ENCODE results near the gene PCF11. TPM values are rescaled to one million over a fixed set of nuclear protein-coding genes. Genes with fewer than 3 reads are reported as not detected.
A peak's percentile ranks its signal among the peaks of the same experiment; 100 is the strongest.

The PCF11 gene
- total and polyA plus RNA-seq, 2 of the 13 experiments (the other 11 are each of a cell fraction or from before 2014, with no cell fraction given) = 40.3 to 47.7 TPM

GRCh38 chr11:83193315-83194280, 36.7 kb downstream of the PCF11 start, which contains the start of gene ANKRD42 (continued):
- no peak for TF ChIP-seq AHDC1 (CRISPR knock-in tag; IDR thresholded peaks at IDR 0.05; ENCODE audit: borderline replicate concordance)
- TF ChIP-seq NR2F6 (IDR thresholded peaks at IDR 0.05) = no peak
- 0 out of 2 replicates have a peak, but pooled peaks have one; percentile 7 for TF ChIP-seq NR2F6 (CRISPR knock-in tag; IDR thresholded peaks at IDR 0.05)
- TF ChIP-seq SRSF9 (IDR thresholded peaks at IDR 0.05; ENCODE audit: borderline replicate concordance, insufficient read depth, low read depth, low read length, poor library complexity, severe bottlenecking) = no peak
- TF ChIP-seq ZNF670 (CRISPR knock-in tag; IDR thresholded peaks at IDR 0.05; ENCODE audit: borderline replicate concordance) = no peak; the same call in 1 of the 2 replicates
- no peak for TF ChIP-seq MEIS2 (CRISPR knock-in tag; IDR thresholded peaks at IDR 0.05)
- TF ChIP-seq EEA1 (CRISPR knock-in tag; IDR thresholded peaks at IDR 0.05; ENCODE audit: borderline replicate concordance) = no peak
- no peak for TF ChIP-seq PRDM4 (CRISPR knock-in tag; IDR thresholded peaks at IDR 0.05; ENCODE audit: borderline replicate concordance)
- no peak for TF ChIP-seq SAFB2 (CRISPR knock-in tag; IDR thresholded peaks at IDR 0.05; ENCODE audit: borderline replicate concordance, low read depth)
- no peak for TF ChIP-seq ZSCAN22 (CRISPR knock-in tag; IDR thresholded peaks at IDR 0.05)
- TF ChIP-seq RFX3 (CRISPR knock-in tag; IDR thresholded peaks at IDR 0.05) = peak; percentile 98
- peak in 1 of 2 experiments; percentile 59; a peak in 1 of 4 replicates for TF ChIP-seq KLF16 (CRISPR knock-in tag; IDR thresholded peaks at IDR 0.05)
- peak; percentile 58 for TF ChIP-seq RBFOX2 (IDR thresholded peaks at IDR 0.05; ENCODE audit: low read depth, low read length)
- peak; percentile 46; the same call in 1 of the 2 replicates for TF ChIP-seq ZNF784 (CRISPR knock-in tag; IDR thresholded peaks at IDR 0.05; ENCODE audit: borderline replicate concordance)
- TF ChIP-seq TAF1 (CRISPR knock-in tag; IDR thresholded peaks at IDR 0.05) = peak; percentile 77; the same call in 1 of the 2 replicates
- TF ChIP-seq FOXM1 (CRISPR knock-in tag; IDR thresholded peaks at IDR 0.05) = no peak
- no peak for TF ChIP-seq ZNF326 (CRISPR knock-in tag; IDR thresholded peaks at IDR 0.05; ENCODE audit: borderline replicate concordance)
- TF ChIP-seq ZBTB21 (CRISPR knock-in tag; IDR thresholded peaks at IDR 0.05) = no peak; the same call in 1 of the 2 replicates
- TF ChIP-seq MYNN (CRISPR knock-in tag; IDR thresholded peaks at IDR 0.05; ENCODE audit: low read depth) = no peak
- no peak for TF ChIP-seq ARID2 (CRISPR knock-in tag; IDR thresholded peaks at IDR 0.05; ENCODE audit: borderline replicate concordance)
